HG03064 (cell line): ENCODE measurements around the gene GRAMD1A.

Experiments
- ATAC-seq: cut with Tn5 transposase; IDR thresholded peaks from one replicate; pipeline ENCODE4 v1.9.1; 2021; ENCODE audit warnings: low read depth; ENCODE audit not compliant: unreplicated experiment

GRAMD1A gene

DNA sequence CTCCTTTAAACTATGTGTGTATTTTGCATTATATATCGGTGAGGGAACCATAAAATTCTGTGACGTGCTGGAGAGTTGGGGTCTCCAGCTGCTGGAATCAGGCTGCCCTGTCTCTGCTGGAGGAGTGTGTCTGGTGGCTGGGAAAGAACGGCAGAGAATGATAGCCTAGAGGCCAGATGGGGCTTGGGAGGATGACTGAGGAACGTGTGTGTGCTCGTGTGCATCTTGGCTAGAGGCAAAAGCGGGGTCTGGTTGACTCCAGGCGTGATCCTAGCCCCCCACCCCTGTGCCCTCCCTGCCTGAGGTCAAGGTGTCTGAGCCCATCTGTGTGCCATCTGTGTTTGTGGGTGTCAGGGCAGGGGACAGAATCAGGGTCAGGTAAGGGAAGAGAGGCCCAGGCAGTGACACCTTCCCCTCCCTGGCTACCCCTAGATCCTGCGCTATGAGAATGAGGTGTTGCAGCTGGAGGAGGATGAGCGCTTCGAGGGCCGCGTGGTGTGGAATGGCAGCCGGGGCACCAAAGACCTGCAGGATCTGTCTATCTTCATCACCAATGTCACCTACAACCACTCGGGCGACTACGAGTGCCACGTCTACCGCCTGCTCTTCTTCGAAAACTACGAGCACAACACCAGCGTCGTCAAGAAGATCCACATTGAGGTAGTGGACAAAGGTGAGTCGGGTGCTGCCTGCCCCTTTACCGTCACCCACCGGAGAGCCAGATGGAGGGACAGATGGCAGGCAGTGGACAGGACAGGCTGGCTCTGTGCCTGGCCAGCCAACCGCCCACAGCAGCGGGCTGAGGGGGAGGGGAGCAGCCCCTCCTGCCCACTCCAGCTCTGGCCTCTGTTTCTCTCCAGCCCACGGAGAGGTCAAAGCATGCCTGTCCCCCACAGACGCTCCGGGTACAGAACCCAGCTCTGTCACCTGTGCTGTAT is 33.2 kb downstream of the GRAMD1A start:
- no peak for ATAC-seq

GRCh38 chr19:35034005-35034502 is 33.9 kb downstream of the GRAMD1A start:
- ATAC-seq, result no peak

GRCh38 chr19:35034588-35035382 is 34.7 kb downstream of the GRAMD1A start:
- ATAC-seq, result no peak

GRCh38 chr19:35037716-35038622 is 37.8 kb downstream of the GRAMD1A start:
- no peak for ATAC-seq

DNA sequence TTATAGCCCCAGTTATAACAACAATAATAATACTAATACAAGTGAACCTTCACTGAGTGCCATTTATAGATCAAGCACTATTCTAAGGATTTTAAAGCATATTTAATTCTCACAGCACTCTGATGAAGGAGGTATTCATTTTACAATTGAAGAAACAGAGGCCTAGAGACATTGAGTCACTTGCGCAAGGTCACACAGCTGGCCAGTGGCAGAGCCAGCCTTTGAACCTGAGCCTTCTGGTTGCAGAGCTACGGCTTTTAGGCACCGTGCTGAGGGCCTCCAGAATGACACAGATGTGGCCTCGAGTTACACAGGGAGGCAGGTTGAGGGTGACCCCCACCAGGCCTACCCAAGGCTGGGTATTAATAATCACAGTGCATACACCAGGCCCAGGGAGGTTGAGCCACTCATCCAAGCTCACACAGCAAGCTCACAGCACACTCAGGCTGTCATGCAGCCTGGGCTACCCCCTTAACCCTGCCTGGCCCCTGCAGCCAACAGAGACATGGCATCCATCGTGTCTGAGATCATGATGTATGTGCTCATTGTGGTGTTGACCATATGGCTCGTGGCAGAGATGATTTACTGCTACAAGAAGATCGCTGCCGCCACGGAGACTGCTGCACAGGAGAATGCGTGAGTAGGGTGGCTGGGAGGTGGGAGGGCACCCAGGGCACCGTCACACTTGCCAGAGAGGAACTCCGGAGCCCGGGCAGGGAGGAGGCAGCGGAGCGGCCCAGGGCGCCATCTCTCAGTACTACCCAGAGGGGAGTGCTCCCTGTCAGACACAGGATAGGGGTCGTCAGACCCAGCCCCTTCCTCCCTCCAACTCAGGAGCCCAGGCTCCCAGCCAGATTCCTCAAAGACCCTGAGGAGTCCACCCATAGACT is 38.7 kb downstream of the GRAMD1A start:
- no peak for ATAC-seq

DNA sequence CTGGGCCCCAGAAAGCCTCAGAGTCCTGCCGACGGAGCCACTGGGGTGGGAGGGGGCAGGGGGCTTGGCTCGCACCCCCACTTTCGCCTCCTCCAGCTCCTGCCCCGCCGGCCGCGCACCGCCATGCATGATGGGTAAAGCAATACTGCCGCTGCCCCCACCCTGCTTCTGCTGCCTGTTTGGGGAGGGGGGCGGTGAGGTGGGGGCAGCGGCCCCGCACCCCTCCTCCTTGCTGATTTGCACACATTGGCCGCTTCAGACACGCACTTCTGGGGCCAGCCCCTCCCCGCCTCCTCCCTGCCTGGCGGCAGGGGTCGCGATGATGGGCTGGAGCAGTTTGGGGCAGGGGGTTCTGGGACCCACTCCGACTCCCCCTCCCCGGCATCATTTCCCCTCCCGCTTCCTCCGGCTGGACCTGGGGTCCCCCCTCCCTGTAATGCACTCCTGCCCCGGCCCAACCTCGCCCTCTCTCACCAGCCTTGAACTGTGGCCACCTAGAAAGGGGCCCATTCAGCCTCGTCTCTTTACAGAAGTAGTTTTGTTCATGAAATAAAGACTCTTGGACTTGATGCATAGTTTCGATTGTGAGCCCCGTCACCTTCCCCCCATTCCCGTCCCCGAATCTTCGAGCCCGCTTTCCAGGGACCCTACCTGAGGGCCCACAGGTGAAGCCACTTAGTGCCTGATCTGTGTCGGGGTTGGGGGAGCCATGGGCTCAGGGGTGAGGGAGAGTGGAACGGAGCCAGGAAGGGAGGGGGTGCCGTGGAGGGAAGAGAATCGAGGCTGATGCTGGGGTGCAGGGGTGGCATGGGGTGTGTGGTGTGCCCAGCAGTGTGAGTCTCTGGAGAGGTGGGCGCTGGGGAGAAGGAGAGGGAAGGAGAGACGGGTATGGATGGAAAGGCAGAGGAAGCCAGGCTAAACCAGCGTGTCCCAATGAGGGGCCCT is 40.0 kb downstream of the GRAMD1A start:
- no peak for ATAC-seq

DNA sequence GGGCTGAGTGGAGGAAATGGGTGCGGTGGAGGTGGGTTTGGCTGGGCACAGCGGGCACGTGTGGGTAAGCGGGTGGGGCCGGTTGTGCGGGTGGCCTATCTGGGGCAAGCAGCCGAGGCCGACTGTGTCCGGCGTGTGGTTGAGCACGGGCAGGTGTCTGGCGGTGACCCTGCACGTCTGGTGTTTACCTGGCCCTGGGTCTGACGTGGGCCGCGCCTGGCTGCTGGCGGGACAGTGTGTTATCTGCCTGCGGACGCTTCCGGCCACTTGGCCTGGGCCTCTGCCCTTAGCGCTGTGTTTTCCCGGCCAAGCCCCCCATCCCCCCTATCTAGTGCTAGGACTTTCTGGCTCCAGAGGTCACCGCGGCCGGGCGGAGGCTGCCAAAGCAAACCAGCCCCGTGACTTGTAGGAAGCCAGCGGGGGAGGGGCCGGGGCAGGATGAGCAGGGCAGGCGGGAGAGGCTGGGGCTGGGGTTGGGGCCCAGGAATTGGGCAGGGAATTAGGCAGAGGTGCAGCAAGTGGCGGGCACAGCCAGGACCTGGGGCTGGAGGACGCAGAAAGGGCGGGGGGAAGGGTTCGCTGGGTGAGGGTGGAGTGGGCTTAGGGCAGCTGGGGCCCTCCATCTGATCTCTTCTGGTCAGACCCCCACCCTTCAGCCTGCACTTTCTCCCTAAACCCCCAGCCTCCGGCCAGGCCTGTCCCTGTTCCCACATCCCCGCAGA is 40.9 kb downstream of the GRAMD1A start:
- no peak for ATAC-seq

DNA sequence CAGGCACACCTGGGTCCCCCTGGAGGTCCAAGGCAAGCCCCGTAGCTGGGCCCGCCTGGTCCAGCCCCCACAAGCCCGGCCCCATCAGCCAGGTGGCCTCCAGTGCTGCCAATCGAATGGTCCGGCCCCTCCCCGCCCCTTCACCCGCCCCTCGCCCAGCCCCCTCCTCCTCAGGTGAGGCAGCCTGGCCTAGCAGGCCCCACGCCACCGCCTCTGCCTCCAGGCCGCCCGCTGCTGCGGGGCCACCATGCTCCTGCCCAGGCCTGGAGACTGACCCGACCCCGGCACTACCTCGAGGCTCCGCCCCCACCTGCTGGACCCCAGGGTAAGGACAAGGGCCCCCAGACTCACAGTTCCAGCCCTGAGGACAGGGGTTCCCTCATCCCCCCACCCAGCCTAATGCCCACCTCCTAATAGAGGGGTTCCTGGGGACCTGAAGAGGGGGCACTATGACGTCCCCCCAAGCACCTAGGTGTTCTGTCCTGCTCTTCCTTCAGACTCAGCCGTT is 41.5 kb downstream of the GRAMD1A start, which contains the start of gene HPN:
Gene HPN, plus strand, starts transcription at position 174 of the 508 bp plus-strand sequence. CDS start 786 bp downstream, outside the sequence.
- no peak for ATAC-seq

DNA sequence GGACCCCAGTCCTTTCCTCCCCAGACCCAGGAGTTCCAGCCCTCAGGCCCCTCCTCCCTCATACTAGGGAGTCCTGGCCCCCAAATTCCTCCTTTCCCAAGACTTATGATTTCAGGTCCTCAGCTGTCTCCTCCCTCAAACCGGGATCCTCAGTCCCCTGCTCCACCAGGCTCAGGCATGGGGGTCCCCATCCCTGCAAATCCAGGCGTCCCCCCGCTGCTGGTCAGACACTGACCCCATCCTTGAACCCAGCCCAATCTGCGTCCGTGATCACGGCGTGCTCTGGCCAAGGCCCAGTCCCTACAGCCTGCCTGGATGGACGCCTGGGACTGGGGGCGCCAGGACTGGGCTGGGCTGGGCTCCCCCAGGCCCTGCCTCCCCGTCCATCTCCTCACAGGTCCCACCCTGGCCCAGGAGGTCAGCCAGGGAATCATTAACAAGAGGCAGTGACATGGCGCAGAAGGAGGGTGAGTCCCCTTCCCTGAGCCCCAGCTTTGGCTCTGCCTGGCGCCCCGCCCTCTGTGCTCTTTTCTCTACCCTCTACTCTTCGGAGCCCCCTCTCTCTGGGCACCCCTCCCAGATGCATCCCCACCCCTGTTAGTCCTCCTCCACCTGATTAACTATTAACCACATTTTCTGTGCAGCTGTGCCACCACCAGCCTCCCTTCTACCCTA is 42.1 kb downstream of the GRAMD1A start:
- ATAC-seq, result no peak

DNA sequence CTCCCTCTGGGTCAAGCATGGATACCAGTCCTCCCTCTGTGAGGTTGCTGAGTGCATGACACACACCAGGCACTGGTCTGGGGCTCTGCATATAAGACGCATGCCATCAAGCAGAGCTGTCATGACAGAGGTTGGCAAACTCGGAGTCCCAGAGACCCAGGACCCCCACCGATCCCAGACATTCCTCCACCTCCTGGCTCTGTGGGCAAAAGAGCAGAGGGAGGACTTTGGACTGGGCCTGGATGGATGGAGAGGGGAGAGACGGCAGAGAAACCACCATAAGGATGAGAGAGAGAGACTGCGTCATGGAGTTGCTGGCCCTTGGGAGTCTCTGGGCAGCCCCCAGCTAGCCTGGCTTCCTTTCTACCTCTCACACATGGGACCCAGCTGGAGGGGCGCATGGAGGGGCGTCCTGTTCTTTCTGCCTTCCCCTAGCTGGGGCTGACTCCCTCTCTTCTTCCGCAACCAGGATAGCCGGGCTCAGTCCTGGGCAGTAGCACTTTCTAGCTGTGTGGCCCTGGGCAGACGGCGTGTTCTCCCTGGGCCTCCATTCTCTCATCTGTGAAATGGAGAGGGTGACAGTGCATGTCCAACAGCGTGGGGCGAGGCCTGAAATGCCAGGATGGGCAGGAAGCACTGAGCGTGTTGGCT is 43.0 kb downstream of the GRAMD1A start:
- no peak for ATAC-seq

- no peak for ATAC-seq
Measured at GRCh38 chr19:35043906-35044305, 43.8 kb downstream of the GRAMD1A start.

GRCh38 chr19:35044317-35045117 is 44.4 kb downstream of the GRAMD1A start:
- ATAC-seq, result no peak

DNA sequence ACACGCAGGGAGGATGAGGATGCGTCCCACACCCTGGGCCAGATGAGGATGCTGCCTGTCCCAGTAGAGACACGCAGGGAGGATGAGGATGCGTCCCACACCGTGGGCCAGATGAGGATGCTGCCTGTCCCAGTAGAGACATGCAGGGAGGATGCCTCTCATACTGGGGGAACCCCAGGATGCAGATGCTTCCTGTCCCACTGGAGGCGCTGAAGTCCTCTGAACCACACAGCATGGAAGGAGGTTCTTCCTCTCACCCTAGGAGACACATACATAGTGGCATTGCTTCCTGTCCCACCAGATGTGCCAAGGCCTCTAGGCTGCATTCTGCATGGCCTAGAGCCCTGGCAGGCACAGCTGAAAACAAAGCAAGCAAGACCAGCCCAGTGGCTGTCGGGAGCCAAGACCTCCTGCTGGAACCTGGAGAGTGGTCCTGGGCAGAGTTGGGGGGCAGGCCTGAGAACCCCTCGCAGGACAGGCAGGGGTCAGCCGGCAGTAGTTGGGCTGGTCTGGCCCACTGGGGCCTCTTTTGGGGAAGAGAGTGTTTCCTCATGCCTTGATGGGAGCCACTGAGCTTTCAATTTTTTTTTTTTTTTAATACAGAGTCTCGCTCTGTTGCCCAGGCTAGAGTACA is 45.7 kb downstream of the GRAMD1A start:
- peak; percentile 67 for ATAC-seq

DNA sequence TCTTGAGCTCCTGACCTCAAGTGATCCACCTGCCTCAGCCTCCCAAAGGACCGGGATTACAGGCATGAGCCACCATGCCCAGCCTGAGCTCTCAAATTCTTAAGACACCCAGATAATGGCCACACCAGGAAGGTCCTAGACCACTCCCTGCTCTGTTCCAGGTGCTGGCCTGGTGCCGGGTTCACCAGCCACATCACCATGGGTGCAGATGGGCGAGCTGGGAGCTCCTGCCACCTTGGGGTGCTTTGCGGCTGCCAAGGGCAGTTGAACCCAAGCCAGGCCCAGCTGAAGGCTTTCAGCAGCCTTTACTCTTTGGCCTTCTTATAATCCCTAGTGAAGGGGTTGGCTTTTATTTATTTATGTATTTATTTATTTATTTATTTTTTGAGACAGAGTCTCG is 46.3 kb downstream of the GRAMD1A start:
- ATAC-seq, result no peak

- no peak for ATAC-seq
Measured at GRCh38 chr19:35048911-35049411, 48.8 kb downstream of the GRAMD1A start.
